NK-92 treated with Interleukin-12 subunit alpha and Interleukin-12 subunit beta, amount 100 ng/mL, for 24 hours (cell line): Measurements from ENCODE around the gene RNU1-3.

ENCODE experiments used
- DNase-seq: peaks from one replicate; lab custom pipeline; 2025; lab: John Stamatoyannopoulos, UW

RNU1-3 gene

GRCh38 chr1:16618719-16619118 lies 48.0 kb downstream of the RNU1-3 start:
- DNase-seq: no peak

DNA sequence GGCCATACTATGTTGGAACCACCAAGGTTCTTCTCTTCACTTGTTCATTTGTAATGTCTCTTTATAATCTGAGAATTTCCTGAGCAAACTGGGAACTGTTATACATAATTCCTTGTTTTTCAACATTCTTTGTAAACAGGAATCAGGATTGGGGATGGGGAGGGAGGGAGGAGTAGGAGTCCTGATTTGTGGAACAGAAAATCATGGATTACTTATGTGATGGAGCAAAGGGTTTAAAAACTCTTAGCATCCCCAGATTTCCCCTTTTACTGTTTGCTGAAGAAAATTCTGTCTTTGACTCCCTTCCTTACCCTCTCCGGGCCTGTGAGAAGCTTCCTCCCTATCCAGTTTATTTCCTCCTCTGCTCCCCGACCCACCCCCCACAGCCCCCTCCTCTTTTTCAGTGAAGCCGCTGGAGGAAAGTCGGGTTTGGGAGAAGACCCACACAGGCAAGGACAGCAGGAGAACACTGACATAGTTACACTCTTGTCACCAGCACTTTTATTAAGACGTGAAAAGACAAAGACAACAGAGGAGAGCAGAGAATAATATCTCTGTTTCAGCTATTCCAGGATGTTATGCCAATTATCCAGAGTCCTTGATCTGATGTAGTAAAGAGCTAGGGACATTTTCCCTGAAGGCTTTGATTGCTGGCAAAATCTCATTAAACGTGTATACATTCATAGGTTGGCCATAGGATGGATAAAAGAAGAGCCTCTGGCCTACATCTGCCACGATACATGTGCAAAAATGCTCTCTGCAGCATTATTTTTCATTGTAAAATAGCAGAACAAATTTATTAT lies 48.8 kb downstream of the RNU1-3 start:
- no peak for DNase-seq

GRCh38 chr1:16617114-16617631 lies 49.6 kb downstream of the RNU1-3 start:
- DNase-seq: no peak
